Measurements from ENCODE around the gene CDT1. TPM values are rescaled to one million over a fixed set of nuclear protein-coding genes. Genes with fewer than 3 reads are reported as not detected.
"Not testable (repeated sequence)": the region's sequence is repeated elsewhere in the genome, so short reads cannot be mapped to it uniquely, and the experiment has no call there.

The CDT1 gene
- total RNA-seq, 4 donors from 2014 or later: 0.33 to 1.8 (median 0.99) TPM

DNA sequence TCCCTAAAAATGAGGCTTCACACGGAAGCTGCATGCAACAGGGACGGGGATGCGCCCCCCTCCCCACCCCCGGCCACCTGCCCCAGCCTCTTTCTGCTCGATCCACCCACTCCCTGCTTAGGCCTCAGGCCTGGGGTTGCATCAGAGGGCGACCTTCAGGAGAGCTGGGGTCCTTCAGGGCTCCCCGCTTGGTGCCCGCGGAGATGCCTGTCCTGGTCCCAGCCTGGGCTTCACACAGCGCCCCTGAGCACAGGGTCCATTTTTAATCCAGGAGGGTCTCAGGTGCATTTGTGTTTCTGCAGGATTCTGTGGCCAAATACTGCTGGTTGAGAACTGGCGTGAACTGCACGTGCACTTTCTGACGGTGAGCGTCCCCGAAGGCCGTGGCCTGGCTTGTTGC, 15.5 kb downstream of the CDT1 start:
- 86 to 91% methylated on average over 15 to 16 of the region's 16 CpGs for WGBS, 2 donors
- H3K36me3 ChIP-seq: no peaks in the 10 kb centered on the region
- intact Hi-C loops (cut with DNase I): loop anchor here (10.0 kb wide), 2 partner anchors 276 to 396 kb away; partner anchors contain the start of genes ACSF3 and ZNF778

DNA sequence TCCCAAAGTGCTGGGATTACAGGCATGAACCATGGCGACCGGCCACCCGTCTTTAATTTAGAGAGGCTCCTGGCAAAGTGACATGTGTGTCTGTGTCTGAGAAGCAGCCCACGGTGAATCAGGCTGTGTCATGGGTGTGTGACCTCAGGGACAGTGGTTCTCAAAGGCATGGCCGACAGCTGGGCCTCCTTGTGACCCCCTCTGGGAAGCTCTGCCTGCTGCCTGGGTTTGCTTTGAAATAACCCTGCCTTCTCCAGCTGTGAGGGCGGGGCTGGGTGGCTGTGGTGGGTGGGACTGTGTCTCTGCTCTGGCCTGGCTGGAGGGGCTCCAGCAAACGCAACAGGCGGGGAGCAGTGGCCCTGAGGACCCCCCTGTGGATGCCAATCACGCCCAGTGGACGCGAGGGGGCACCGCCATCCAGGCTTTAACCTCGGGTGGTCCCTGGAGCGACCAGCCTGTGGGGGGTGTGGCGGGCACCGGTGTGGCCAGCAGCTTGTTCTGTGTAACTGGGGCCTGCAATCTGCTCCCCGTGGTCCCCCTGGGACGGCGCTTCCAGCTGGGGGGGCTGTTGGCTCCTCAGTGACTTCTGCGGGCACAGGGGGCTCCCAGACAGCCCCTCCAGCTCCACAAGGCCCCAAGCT, 16.9 kb downstream of the CDT1 start:
- TF ChIP-seq, protein P1, sequence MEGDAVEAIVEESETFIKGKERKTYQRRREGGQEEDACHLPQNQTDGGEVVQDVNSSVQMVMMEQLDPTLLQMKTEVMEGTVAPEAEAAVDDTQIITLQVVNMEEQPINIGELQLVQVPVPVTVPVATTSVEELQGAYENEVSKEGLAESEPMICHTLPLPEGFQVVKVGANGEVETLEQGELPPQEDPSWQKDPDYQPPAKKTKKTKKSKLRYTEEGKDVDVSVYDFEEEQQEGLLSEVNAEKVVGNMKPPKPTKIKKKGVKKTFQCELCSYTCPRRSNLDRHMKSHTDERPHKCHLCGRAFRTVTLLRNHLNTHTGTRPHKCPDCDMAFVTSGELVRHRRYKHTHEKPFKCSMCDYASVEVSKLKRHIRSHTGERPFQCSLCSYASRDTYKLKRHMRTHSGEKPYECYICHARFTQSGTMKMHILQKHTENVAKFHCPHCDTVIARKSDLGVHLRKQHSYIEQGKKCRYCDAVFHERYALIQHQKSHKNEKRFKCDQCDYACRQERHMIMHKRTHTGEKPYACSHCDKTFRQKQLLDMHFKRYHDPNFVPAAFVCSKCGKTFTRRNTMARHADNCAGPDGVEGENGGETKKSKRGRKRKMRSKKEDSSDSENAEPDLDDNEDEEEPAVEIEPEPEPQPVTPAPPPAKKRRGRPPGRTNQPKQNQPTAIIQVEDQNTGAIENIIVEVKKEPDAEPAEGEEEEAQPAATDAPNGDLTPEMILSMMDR (IDR thresholded peaks at IDR 0.05): no peak
- no peak for TF ChIP-seq POLR2A (IDR thresholded peaks at IDR 0.05)
- H3K9me3 ChIP-seq: no peaks in the 10 kb centered on the region
- H3K27me3 ChIP-seq: no peaks in the 10 kb centered on the region
- no peak overlapping the region for H3K4me3 ChIP-seq (replicated peaks in 1 of 3)
- no peaks in the 10 kb centered on the region for H3K4me1 ChIP-seq
- no peaks in the 10 kb centered on the region for H3K36me3 ChIP-seq
- DNase-seq: no peak
- no peak overlapping the region for H3K27ac ChIP-seq
- 86 to 93% methylated on average over 7 to 12 of the region's 20 CpGs for WGBS, 2 donors
- intact Hi-C loops (cut with DNase I): no loop called here

More for the DNA sequence above, 15.5 kb downstream of the CDT1 start:
- H3K9me3 ChIP-seq: no peaks in the 10 kb centered on the region
- no peak for DNase-seq
- no peaks in the 10 kb centered on the region for H3K4me1 ChIP-seq
- no peaks in the 10 kb centered on the region for H3K27me3 ChIP-seq
- H3K27ac ChIP-seq: no peak overlapping the region
- no peak overlapping the region for H3K4me3 ChIP-seq (replicated peaks in 1 of 3)
- TF ChIP-seq, protein P1 (IDR thresholded peaks at IDR 0.05): no peak
- TF ChIP-seq POLR2A (IDR thresholded peaks at IDR 0.05): no peak

- Histone ChIP-seq H3K27ac (no peak overlapping the region), H3K9me3 (no peaks in the 10 kb centered on the region), H3K36me3 (no peaks in the 10 kb centered on the region), H3K27me3 (no peaks in the 10 kb centered on the region), H3K4me1 (no peaks in the 10 kb centered on the region), H3K4me3 (replicated peaks in 1 of 3) (no peak overlapping the region)
- DNase-seq: no peak
- WGBS, 2 donors: 87 to 94% methylated on average over 5 to 16 of the region's 22 CpGs
- TF ChIP-seq POLR2A (IDR thresholded peaks at IDR 0.05): no peak
- TF ChIP-seq, protein P1 (IDR thresholded peaks at IDR 0.05): no peak
- intact Hi-C loops (cut with DNase I): no loop called here
These were observed 17.7 kb downstream of the CDT1 start for GRCh38 chr16:88821168-88821850.

- H3K27ac ChIP-seq: no peak overlapping the region
- no peaks in the 10 kb centered on the region for H3K9me3 ChIP-seq
- no peak overlapping the region for H3K4me3 ChIP-seq (replicated peaks in 1 of 3)
- TF ChIP-seq POLR2A (IDR thresholded peaks at IDR 0.05): no peak
- TF ChIP-seq, protein P1 (IDR thresholded peaks at IDR 0.05): no peak
- no peaks in the 10 kb centered on the region for H3K27me3 ChIP-seq
- no peaks in the 10 kb centered on the region for H3K4me1 ChIP-seq
- H3K36me3 ChIP-seq: no peaks in the 10 kb centered on the region
- 95 to 98% methylated on average over 8 to 15 of the region's 24 CpGs for WGBS, 2 donors
- intact Hi-C loops (cut with DNase I): no loop called here
- DNase-seq: no peak
These were observed 18.9 kb downstream of the CDT1 start for GRCh38 chr16:88822281-88823040.

DNA sequence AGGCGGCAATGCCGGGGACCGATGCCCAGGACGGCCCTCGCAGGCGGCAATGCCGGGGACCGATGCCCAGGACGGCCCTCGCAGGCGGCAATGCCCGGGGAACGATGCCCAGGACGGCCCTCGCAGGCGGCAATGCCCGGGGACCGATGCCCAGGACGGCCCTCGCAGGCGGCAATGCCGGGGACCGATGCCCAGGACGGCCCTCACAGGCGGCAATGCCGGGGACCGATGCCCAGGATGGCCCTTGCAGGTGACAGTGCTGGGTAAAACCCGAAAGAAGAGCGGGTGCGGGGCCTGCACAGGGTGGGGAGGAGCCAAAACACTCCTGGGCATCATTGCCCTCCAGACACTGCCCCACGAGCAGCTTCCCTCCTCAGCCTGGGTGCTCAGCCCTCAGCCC, 20.1 kb downstream of the CDT1 start:
- H3K27ac ChIP-seq; intact Hi-C loops (cut with DNase I); H3K27me3 ChIP-seq; H3K36me3 ChIP-seq; H3K9me3 ChIP-seq; DNase-seq; H3K4me3 ChIP-seq (replicated peaks in 1 of 3); H3K4me1 ChIP-seq: not testable (repeated sequence)
- 96 to 99% methylated on average over 7 to 10 of the region's 31 CpGs for WGBS, 2 donors

Measured in thyroid gland (tissue), 4 donors.